Endothelial cell of umbilical vein (primary cell): ENCODE data around the gene NT5C1B.

Experiments used
- EZH2 ChIP-seq: IDR thresholded peaks from 2 replicates; pipeline ENCODE4 v1.6.1; 2012; ENCODE audit warnings: borderline replicate concordance, low read depth, mild to moderate bottlenecking, moderate library complexity, low read length, inconsistent platforms; ENCODE audit not compliant: severe bottlenecking
- FOS ChIP-seq: IDR thresholded peaks from 2 replicates; pipeline ENCODE4 v1.6.1; 2011; ENCODE audit warnings: mild to moderate bottlenecking, low read length, moderate library complexity, borderline replicate concordance; ENCODE audit not compliant: insufficient read depth
- GATA2 ChIP-seq: IDR thresholded peaks from 2 replicates; pipeline ENCODE4 v1.7.0; 2011; ENCODE audit warnings: low read depth, mild to moderate bottlenecking, moderate library complexity, mixed read lengths, low read length; ENCODE audit not compliant: insufficient read length, insufficient read depth
- JUN ChIP-seq: IDR thresholded peaks from 2 replicates; pipeline ENCODE4 v1.6.1; 2011; ENCODE audit warnings: borderline replicate concordance, low read depth; ENCODE audit not compliant: insufficient read length, insufficient read depth
- MYC ChIP-seq: IDR thresholded peaks from one replicate; pipeline ENCODE4 v1.6.1; 2011; ENCODE audit warnings: mild to moderate bottlenecking, low read depth, low read length
- POLR2A ChIP-seq: IDR thresholded peaks from 2 replicates; pipeline ENCODE4 v1.6.1; 2012; ENCODE audit warnings: low read depth, mild to moderate bottlenecking, control low read depth, low read length
- POLR2AphosphoS5 ChIP-seq: IDR thresholded peaks from 2 replicates; pipeline ENCODE4 v1.6.1; 2012; ENCODE audit warnings: low read depth, mild to moderate bottlenecking, control low read depth, low read length, moderate library complexity; ENCODE audit not compliant: insufficient read depth
- TF ChIP-seq, protein P1 (sequence below), 2 donors: IDR thresholded peaks; 1 replicate in 1 of 2; 2 replicates in 1 of 2; pipeline ENCODE4 v1.5.1; 2011; ENCODE audit warnings: low read length in 2 of 2, mild to moderate bottlenecking in 2 of 2, moderate library complexity in 2 of 2, control low read depth in 1 of 2, inconsistent platforms in 1 of 2, low read depth in 1 of 2; ENCODE audit not compliant: insufficient read depth in 1 of 2; ENCODE audit errors: extremely low read depth in 1 of 2
- TF ChIP-seq, protein P2 (sequence below): IDR thresholded peaks from 2 replicates; pipeline ENCODE4 v1.6.1; 2011; ENCODE audit not compliant: insufficient read depth, insufficient read length

DNA sequence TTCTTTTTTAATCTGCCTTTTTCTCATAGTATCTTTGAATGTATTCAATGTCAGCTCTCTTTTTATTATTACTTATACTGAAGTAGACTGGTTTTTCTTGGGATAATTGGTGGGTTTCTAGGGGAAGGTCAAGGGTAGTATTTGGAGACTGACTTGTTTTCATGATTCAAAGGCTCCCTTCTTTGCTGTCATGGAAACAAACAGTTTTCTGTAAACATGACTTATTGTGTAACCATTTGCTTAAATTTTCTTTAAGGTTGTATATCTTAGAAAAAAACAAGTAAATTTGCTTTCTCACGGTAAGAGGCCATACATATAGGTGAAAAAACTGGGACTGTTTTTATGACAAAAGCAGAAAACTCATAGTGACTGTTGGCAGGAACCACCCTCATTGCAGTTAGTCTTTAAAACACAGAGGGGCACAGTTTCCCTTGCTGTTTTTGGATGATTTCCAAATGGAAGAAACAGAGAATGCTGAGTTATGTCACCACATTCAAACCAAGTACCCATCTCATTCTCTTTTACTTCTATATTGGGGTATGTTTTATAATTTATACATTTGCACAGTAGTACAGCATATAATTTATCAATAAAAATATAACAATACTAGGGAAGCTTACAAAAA is 23.1 kb downstream of the NT5C1B start:
- TF ChIP-seq POLR2A (no peak), POLR2AphosphoS5 (no peak), EZH2 (no peak), MYC (no peak), JUN (no peak), GATA2 (no peak), FOS (no peak)
- TF ChIP-seq, protein P1, sequence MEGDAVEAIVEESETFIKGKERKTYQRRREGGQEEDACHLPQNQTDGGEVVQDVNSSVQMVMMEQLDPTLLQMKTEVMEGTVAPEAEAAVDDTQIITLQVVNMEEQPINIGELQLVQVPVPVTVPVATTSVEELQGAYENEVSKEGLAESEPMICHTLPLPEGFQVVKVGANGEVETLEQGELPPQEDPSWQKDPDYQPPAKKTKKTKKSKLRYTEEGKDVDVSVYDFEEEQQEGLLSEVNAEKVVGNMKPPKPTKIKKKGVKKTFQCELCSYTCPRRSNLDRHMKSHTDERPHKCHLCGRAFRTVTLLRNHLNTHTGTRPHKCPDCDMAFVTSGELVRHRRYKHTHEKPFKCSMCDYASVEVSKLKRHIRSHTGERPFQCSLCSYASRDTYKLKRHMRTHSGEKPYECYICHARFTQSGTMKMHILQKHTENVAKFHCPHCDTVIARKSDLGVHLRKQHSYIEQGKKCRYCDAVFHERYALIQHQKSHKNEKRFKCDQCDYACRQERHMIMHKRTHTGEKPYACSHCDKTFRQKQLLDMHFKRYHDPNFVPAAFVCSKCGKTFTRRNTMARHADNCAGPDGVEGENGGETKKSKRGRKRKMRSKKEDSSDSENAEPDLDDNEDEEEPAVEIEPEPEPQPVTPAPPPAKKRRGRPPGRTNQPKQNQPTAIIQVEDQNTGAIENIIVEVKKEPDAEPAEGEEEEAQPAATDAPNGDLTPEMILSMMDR (IDR thresholded peaks at IDR 0.05; ENCODE audit: extremely low read depth in 1 of 2, insufficient read depth in 1 of 2, low read depth in 1 of 2, low read length in 2 of 2) = no peak
- TF ChIP-seq, protein P2, sequence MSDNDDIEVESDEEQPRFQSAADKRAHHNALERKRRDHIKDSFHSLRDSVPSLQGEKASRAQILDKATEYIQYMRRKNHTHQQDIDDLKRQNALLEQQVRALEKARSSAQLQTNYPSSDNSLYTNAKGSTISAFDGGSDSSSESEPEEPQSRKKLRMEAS = no peak
